OCI-LY1 (cell line): Measurements from ENCODE around the gene ZNF354C.

Source experiments
- H2AFZ ChIP-seq: fragments of 200-600 bp; sonication (generic), shearing (Covaris generic); 2 replicates; pipeline ENCODE4 v1.6.0; 2014; ENCODE audit warnings: antibody characterized with exemption, mild to moderate bottlenecking, low read length
- H3F3A ChIP-seq: fragments of 200-600 bp; sonication (generic), shearing (Covaris generic); 2 replicates; pipeline ENCODE4 v1.6.0; 2014; ENCODE audit warnings: mild to moderate bottlenecking, antibody characterized with exemption, low read length, moderate library complexity; ENCODE audit not compliant: insufficient read depth
- H3K27ac ChIP-seq: fragments of 200-600 bp; sonication (generic); 2 replicates; pipeline ENCODE4 v1.5.1; 2014; ENCODE audit warnings: low read length, mixed run types, mild to moderate bottlenecking, low read depth; ENCODE audit not compliant: poor library complexity, severe bottlenecking
- H3K27me3 ChIP-seq: fragments of 200-600 bp; sonication (generic); 2 replicates; pipeline ENCODE4 v1.6.0; 2014; ENCODE audit warnings: antibody characterized with exemption, mild to moderate bottlenecking, low read length, moderate library complexity; ENCODE audit not compliant: insufficient read depth
- H3K36me3 ChIP-seq: fragments of 200-600 bp; sonication (generic); 2 replicates; pipeline ENCODE4 v1.6.1; 2014; ENCODE audit warnings: mild to moderate bottlenecking, antibody characterized with exemption, low read length, moderate library complexity, mixed read lengths; ENCODE audit not compliant: insufficient read depth
- H3K4me1 ChIP-seq: fragments of 200-600 bp; sonication (generic); 2 replicates; pipeline ENCODE4 v1.5.1; 2014; ENCODE audit warnings: mild to moderate bottlenecking, low read length, moderate library complexity; ENCODE audit not compliant: insufficient read depth, severe bottlenecking
- H3K4me2 ChIP-seq: fragments of 200-600 bp; sonication (generic), shearing (Covaris generic); 2 replicates; pipeline ENCODE4 v1.6.1; 2014; ENCODE audit warnings: low read length
- H3K4me3 ChIP-seq: fragments of 200-600 bp; sonication (generic); 2 replicates; pipeline ENCODE4 v1.5.1; 2014; ENCODE audit warnings: low read length, low read depth, mild to moderate bottlenecking, mixed read lengths; ENCODE audit not compliant: poor library complexity, severe bottlenecking
- H3K79me2 ChIP-seq: fragments of 200-600 bp; shearing (Covaris generic); 2 replicates; pipeline ENCODE4 v1.6.1; 2016; ENCODE audit warnings: mixed run types, low read length, mixed read lengths; ENCODE audit not compliant: insufficient read depth
- H3K9ac ChIP-seq: fragments of 200-600 bp; sonication (generic), shearing (Covaris generic); 2 replicates; pipeline ENCODE4 v1.6.1; 2014; ENCODE audit warnings: mild to moderate bottlenecking, low read length, mixed read lengths
- H3K9me2 ChIP-seq: fragments of 200-600 bp; sonication (generic), shearing (Covaris generic); 2 replicates; pipeline ENCODE4 v1.6.1; 2014; ENCODE audit warnings: low read depth, mild to moderate bottlenecking, low read length, mixed read lengths
- H3K9me3 ChIP-seq: fragments of 200-600 bp; shearing (Covaris generic); 2 replicates; pipeline ENCODE4 v1.6.1; 2014; ENCODE audit warnings: low read length, mixed read lengths
- H4K20me1 ChIP-seq: fragments of 200-600 bp; sonication (generic), shearing (Covaris generic); 2 replicates; pipeline ENCODE4 v1.6.0; 2016; ENCODE audit warnings: mild to moderate bottlenecking, low read length; ENCODE audit not compliant: insufficient read depth
- EZH2 ChIP-seq: fragments of 200-600 bp; sonication (generic), shearing (Covaris generic); IDR thresholded peaks from 2 replicates; pipeline ENCODE4 v1.8.0; 2017; ENCODE audit warnings: borderline replicate concordance, mixed run types, mild to moderate bottlenecking, antibody characterized with exemption, low read length, moderate library complexity, mixed read lengths
- TF ChIP-seq, protein P1 (sequence below): fragments of 200-600 bp; sonication (generic), shearing (Covaris generic); IDR thresholded peaks from 2 replicates; pipeline ENCODE4 v1.5.1; 2017; ENCODE audit warnings: mild to moderate bottlenecking, antibody characterized with exemption, low read length, moderate library complexity, mixed read lengths

The ZNF354C gene

DNA sequence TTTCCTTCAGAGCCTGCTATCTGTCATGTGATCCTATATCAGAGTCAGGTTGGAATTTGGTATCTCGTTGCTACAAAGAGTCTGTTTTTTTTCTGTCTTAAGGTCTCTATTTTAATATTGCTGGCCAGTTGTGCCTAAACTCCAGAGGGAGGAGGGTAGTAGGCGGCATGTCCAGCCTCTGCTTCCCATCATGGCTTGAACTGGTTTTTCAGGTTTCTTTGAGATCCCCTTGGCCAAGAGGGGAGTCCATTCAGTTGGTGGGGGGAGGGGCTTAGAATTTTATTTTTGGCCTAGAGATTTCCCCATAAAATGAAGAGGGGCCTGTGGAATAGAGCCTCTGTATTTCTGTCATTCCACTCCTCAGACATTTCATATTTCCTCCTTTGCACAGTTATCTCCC is 15.4 kb upstream of the ZNF354C start:
- H4K20me1 ChIP-seq, result no peaks in the 10 kb centered on the region
- no peaks in the 10 kb centered on the region for H3K9me2 ChIP-seq
- no peaks in the 10 kb centered on the region for H3F3A ChIP-seq
- H3K4me2 ChIP-seq, result no peak overlapping the region
- no peak overlapping the region for H3K27ac ChIP-seq
- no peak overlapping the region for H3K9ac ChIP-seq
- H3K36me3 ChIP-seq, result no peaks in the 10 kb centered on the region
- no peak for TF ChIP-seq EZH2
- TF ChIP-seq, protein P1, sequence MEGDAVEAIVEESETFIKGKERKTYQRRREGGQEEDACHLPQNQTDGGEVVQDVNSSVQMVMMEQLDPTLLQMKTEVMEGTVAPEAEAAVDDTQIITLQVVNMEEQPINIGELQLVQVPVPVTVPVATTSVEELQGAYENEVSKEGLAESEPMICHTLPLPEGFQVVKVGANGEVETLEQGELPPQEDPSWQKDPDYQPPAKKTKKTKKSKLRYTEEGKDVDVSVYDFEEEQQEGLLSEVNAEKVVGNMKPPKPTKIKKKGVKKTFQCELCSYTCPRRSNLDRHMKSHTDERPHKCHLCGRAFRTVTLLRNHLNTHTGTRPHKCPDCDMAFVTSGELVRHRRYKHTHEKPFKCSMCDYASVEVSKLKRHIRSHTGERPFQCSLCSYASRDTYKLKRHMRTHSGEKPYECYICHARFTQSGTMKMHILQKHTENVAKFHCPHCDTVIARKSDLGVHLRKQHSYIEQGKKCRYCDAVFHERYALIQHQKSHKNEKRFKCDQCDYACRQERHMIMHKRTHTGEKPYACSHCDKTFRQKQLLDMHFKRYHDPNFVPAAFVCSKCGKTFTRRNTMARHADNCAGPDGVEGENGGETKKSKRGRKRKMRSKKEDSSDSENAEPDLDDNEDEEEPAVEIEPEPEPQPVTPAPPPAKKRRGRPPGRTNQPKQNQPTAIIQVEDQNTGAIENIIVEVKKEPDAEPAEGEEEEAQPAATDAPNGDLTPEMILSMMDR, result no peak
- H3K4me1 ChIP-seq, result no peaks in the 10 kb centered on the region
- no peaks in the 10 kb centered on the region for H3K79me2 ChIP-seq
- no peak overlapping the region for H3K4me3 ChIP-seq
- no peak overlapping the region for H2AFZ ChIP-seq
- H3K9me3 ChIP-seq, result no peaks in the 10 kb centered on the region
- no peaks in the 10 kb centered on the region for H3K27me3 ChIP-seq

DNA sequence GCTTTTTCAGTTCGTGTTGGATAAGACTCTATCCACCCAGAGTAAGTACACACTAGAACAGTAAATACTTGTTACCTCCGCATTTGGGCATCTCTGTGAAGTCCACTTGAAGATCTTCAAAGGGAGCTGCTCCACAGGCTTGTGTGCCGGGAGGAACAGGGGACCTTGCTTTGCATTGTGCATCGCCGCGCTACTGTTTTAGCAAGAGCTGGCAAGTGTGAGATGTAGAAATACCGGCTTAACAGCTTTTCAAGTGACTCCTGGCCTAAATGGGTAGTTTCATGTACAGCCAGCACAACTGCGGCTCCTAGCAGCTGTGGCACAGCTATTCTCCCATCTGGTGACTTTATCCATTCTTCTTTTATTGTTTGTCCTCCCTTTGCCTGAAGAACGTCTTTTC is 8.4 kb upstream of the ZNF354C start:
- Histone ChIP-seq H3K4me3 (no peak overlapping the region), H4K20me1 (no peaks in the 10 kb centered on the region), H2AFZ (no peak overlapping the region), H3K36me3 (no peaks in the 10 kb centered on the region), H3K9ac (no peak overlapping the region), H3K27ac (no peak overlapping the region), H3K9me2 (no peaks in the 10 kb centered on the region), H3F3A (no peaks in the 10 kb centered on the region), H3K4me2 (no peak overlapping the region), H3K9me3 (no peaks in the 10 kb centered on the region), H3K27me3 (no peaks in the 10 kb centered on the region), H3K79me2 (no peaks in the 10 kb centered on the region), H3K4me1 (no peaks in the 10 kb centered on the region)
- TF ChIP-seq, protein P1, result no peak
- TF ChIP-seq EZH2, result no peak

DNA sequence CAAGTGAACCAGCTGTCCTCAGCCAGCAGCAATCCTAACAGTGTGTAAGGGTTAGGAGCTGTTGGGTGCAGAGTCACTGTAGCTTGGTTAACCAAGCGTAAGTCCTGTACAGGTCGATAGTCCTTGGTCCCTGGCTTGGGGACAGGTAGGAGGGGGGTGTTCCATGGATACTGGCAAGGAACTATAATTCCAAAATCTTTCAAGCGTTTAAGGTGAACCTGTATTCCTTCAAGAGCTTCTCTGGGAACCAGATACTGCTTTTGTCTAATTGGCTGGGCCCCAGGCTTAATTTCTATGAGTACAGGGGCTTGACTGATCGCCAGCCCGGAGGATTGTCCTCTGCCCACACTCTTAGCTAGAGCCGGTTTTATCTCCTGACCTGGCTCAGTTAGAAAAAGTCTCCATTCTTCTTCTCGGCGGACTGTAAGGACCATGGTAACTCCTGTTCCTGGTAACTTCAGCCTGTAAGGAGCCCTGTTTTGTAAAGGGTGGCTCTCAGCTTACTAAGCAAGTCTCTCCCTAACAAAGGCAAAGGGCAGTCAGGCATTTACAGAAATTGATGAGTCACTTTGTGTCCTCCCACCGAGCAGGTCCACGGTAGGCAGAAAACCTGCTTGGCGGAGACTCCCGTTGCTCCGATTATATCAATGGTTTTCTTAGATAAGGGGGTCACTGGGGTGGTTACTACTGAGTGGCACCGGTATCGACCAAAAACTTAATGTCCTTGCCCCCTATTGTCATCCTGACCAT is 6.0 kb upstream of the ZNF354C start:
- H4K20me1 ChIP-seq, result no peaks in the 10 kb centered on the region
- H3K9me2 ChIP-seq, result no peaks in the 10 kb centered on the region
- no peaks in the 10 kb centered on the region for H3K4me1 ChIP-seq
- H3K9me3 ChIP-seq, result no peaks in the 10 kb centered on the region
- H3K9ac ChIP-seq, result no peak overlapping the region
- no peaks in the 10 kb centered on the region for H3F3A ChIP-seq
- H3K27me3 ChIP-seq, result no peaks in the 10 kb centered on the region
- H3K4me2 ChIP-seq, result no peak overlapping the region
- no peak overlapping the region for H2AFZ ChIP-seq
- H3K4me3 ChIP-seq, result no peak overlapping the region
- H3K27ac ChIP-seq, result no peak overlapping the region
- TF ChIP-seq, protein P1, result no peak
- no peak for TF ChIP-seq EZH2
- no peaks in the 10 kb centered on the region for H3K36me3 ChIP-seq
- no peaks in the 10 kb centered on the region for H3K79me2 ChIP-seq
